Fibroblast of the aortic adventitia (primary cell): ENCODE measurements around the gene USP19. TPM values are rescaled to one million over a fixed set of nuclear protein-coding genes. Genes with fewer than 3 reads are reported as not detected.

ENCODE experiments used
- DNase-seq: peaks from one replicate; pipeline ENCODE4 v3.0.0-alpha.2; 2010; ENCODE audit warnings: low read depth
- H3K4me3 ChIP-seq: 2 replicates; pipeline ENCODE4 v1.5.1; 2011; ENCODE audit warnings: low read depth, mild to moderate bottlenecking, control low read depth, low read length, moderate library complexity
- total RNA-seq: library from RNA; depleted of rRNA; stranded (reverse); fragments of >200 nt; gene quantifications from 2 replicates; pipeline ENCODE4 v1.2.3, GENCODE V29; 2012; ENCODE audit warnings: low replicate concordance
- TF ChIP-seq, protein P1 (sequence below): IDR thresholded peaks from 2 replicates; pipeline ENCODE4 v1.5.1; 2011; ENCODE audit warnings: mild to moderate bottlenecking, low read length, control low read depth, inconsistent platforms; ENCODE audit not compliant: insufficient read depth

USP19 gene
- total RNA-seq, 1 donor: 36.0 TPM

GRCh38 chr3:49124203-49124602 is 3.6 kb upstream of the USP19 start:
- H3K4me3 ChIP-seq: no peak overlapping the region
- no peak for DNase-seq
- TF ChIP-seq, protein P1, sequence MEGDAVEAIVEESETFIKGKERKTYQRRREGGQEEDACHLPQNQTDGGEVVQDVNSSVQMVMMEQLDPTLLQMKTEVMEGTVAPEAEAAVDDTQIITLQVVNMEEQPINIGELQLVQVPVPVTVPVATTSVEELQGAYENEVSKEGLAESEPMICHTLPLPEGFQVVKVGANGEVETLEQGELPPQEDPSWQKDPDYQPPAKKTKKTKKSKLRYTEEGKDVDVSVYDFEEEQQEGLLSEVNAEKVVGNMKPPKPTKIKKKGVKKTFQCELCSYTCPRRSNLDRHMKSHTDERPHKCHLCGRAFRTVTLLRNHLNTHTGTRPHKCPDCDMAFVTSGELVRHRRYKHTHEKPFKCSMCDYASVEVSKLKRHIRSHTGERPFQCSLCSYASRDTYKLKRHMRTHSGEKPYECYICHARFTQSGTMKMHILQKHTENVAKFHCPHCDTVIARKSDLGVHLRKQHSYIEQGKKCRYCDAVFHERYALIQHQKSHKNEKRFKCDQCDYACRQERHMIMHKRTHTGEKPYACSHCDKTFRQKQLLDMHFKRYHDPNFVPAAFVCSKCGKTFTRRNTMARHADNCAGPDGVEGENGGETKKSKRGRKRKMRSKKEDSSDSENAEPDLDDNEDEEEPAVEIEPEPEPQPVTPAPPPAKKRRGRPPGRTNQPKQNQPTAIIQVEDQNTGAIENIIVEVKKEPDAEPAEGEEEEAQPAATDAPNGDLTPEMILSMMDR: no peak

DNA sequence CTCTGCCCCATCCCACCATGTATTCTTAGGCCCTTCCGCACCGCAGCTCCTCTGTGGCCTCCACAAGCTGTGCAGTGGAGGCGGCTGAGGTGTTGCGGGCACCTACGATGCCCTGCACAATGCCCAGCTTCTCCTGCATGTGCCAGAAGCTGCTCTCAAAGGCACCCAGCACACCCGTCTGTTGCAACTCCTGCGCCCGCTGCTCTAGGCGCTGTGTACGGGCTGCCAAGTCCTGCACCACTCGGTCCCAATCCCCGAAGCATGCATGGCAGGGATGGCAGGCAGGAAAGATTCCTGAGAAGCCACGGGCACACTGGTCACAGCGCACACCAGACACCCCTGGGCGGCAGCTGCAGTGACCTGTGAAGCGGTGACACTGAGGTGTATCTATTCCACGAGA is 3.1 kb upstream of the USP19 start:
- H3K4me3 ChIP-seq: no peak overlapping the region
- TF ChIP-seq, protein P1: no peak
- no peak for DNase-seq

DNA sequence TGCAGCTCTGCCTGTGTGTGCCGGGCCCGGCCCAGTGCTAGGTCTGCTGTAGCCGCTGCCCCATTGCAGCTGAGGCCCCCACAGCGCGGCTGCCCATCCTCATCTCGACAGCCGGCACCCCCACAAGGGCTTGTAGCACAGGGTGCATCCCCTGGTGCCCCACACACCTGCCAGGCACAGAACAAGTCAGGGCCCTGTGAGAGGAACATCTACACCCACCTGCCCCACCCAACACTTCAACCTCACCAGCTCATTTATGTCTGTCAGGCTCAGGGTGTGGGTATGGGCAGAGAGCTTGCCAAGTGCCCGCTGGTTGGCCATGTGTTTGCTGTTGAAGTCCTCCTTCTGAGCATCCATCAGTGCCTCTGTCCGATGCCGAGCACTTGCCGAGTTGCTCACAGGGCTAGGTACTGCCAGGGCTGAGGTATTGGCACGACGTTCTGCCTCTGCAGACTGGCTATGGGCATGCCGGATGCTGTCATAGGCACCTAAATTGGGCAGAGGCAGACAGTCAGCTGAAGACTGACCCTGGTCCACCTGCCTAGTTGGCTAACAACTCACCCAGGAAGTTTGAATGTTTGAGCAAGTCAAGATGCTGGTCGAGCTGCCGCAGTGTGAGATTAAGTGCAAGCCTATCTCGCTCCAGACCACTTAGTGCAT is 2.4 kb upstream of the USP19 start:
- no peak for DNase-seq
- H3K4me3 ChIP-seq: no peak overlapping the region
- TF ChIP-seq, protein P1: no peak

DNA sequence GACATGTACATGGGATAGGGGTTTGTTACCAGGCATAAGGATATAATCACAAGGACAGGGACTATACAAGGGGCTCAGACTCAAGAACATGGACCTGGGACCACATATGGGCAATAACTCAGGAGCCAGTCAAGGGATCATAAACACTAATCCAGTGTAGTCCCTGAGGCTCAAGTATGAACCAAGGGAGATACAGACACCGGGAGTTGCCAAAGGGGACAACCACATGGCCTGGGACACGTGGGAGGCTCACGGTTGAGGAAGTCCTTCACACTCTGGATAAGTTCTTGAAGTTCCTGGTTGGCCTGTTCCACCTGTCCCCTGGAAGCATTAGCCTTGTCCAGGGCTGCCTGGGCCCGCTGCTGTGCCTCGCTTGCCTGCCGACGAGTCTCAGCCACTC is 1.8 kb upstream of the USP19 start:
- no peak overlapping the region for H3K4me3 ChIP-seq
- no peak for DNase-seq
- TF ChIP-seq, protein P1: no peak

GRCh38 chr3:49122022-49122421 is 1.4 kb upstream of the USP19 start:
- DNase-seq: no peak
- H3K4me3 ChIP-seq: no peak overlapping the region
- TF ChIP-seq, protein P1: no peak

DNA sequence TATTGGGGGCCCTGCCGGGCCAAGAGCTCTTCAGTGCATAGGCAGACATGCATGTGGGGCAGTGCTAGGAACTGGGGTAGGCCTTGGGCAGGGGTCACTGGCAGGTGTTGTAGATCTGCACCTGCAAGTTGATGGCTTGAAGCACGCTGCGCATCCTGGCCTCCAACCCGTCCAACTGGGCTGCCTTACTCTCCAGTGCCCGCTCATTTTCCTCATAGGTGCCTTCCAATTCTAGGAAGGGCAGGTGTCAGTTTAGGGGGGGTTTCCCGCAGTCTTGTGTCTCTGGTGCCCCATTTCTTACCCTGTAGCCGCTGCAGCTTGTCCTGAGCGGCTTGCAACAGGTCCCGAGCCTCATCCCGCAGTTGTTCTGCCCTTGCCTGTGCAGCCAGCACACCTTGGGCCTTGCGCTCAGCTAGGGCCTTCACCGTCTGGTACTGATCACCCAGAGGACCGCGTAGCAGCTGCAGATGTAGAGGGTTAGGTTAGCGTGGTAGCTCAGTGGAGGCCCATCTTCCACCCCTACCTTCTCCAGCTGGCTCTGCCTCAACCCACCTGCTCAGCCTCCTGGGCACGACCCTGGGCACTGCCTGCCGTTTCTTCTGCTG is 611 bp upstream of the USP19 start:
- H3K4me3 ChIP-seq: peak overlapping the region; percentile 93
- no peak for DNase-seq
- TF ChIP-seq, protein P1: no peak

GRCh38 chr3:49120096-49120437 is 556 bp downstream of the USP19 start:
- TF ChIP-seq, protein P1: no peak
- DNase-seq: no peak

More at GRCh38 chr3:49120096-49120437, 556 bp downstream of the USP19 start:
- H3K4me3 ChIP-seq: peak overlapping the region; percentile 93
